Progenitor cell of endocrine pancreas (in vitro differentiated cells): Measurements from ENCODE around the gene PARD3. TPM values are rescaled to one million over a fixed set of nuclear protein-coding genes. Genes with fewer than 3 reads are reported as not detected.

Experiments used
- DNase-seq: peaks from one replicate; pipeline ENCODE4 v3.0.0; 2021; ENCODE audit warnings: low spot score; ENCODE audit not compliant: unreplicated experiment
- H3K27ac Mint-ChIP-seq: 2 replicates; pipeline ENCODE4 v1.8.0; 2021; ENCODE audit warnings: mild to moderate bottlenecking, moderate library complexity, mixed read lengths
- H3K27me3 Mint-ChIP-seq: 2 replicates; pipeline ENCODE4 v1.8.0; 2021; ENCODE audit warnings: mixed read lengths
- H3K36me3 Mint-ChIP-seq: 2 replicates; pipeline ENCODE4 v1.8.0; 2022; ENCODE audit warnings: mixed read lengths; ENCODE audit not compliant: insufficient read depth
- H3K4me1 Mint-ChIP-seq: 2 replicates; pipeline ENCODE4 v1.8.0; 2021; ENCODE audit warnings: low read depth, mixed read lengths
- H3K4me3 Mint-ChIP-seq: 2 replicates; pipeline ENCODE4 v1.8.0; 2021; ENCODE audit warnings: low read depth, mild to moderate bottlenecking, moderate library complexity, mixed read lengths
- H3K9me3 Mint-ChIP-seq: 2 replicates; pipeline ENCODE4 v1.8.0; 2021; ENCODE audit warnings: low read depth, mixed read lengths
- CTCF ChIP-seq: fragments of 200-600 bp; sonication (generic); IDR thresholded peaks from one replicate; pipeline ENCODE4 v1.5.0; 2021; ENCODE audit warnings: antibody characterized with exemption, mild to moderate bottlenecking; ENCODE audit not compliant: unreplicated experiment
- total RNA-seq: library from RNA; stranded (reverse); gene quantifications from 2 replicates; pipeline ENCODE4 v1.2.1, GENCODE V29; 2021

PARD3 gene
- total RNA-seq, 1 donor from 2014 or later, result 85.3 TPM

GRCh38 chr10:34479520-34480179, 335.4 kb downstream of the PARD3 start:
- Mint-ChIP-seq H3K36me3 (no peaks in the 10 kb centered on the region), H3K4me1 (peaks cover 4% of the 10 kb centered on the region), H3K27ac (no peak overlapping the region), H3K9me3 (no peaks in the 10 kb centered on the region), H3K4me3 (no peak overlapping the region), H3K27me3 (no peaks in the 10 kb centered on the region)
- no peak for DNase-seq
- TF ChIP-seq CTCF, result no peak

GRCh38 chr10:34477249-34477648, 337.8 kb downstream of the PARD3 start:
- H3K9me3 Mint-ChIP-seq, result no peaks in the 10 kb centered on the region
- H3K4me1 Mint-ChIP-seq, result peaks cover 2% of the 10 kb centered on the region
- no peaks in the 10 kb centered on the region for H3K27me3 Mint-ChIP-seq
- no peak for TF ChIP-seq CTCF
- H3K4me3 Mint-ChIP-seq, result no peak overlapping the region
- no peak for DNase-seq
- H3K36me3 Mint-ChIP-seq, result no peaks in the 10 kb centered on the region
- no peak overlapping the region for H3K27ac Mint-ChIP-seq

GRCh38 chr10:34476608-34477007, 338.5 kb downstream of the PARD3 start:
- Mint-ChIP-seq H3K36me3 (no peaks in the 10 kb centered on the region), H3K27ac (no peak overlapping the region), H3K9me3 (no peaks in the 10 kb centered on the region), H3K4me3 (no peak overlapping the region), H3K27me3 (no peaks in the 10 kb centered on the region), H3K4me1 (peaks cover 2% of the 10 kb centered on the region)
- TF ChIP-seq CTCF, result no peak
- no peak for DNase-seq

- no peak for TF ChIP-seq CTCF
- Mint-ChIP-seq H3K4me3 (no peak overlapping the region), H3K27me3 (no peaks in the 10 kb centered on the region), H3K9me3 (no peaks in the 10 kb centered on the region), H3K36me3 (no peaks in the 10 kb centered on the region), H3K4me1 (peaks cover 2% of the 10 kb centered on the region), H3K27ac (no peak overlapping the region)
- no peak for DNase-seq
Measured at GRCh38 chr10:34475786-34476185, 339.3 kb downstream of the PARD3 start.

GRCh38 chr10:34475274-34475646, 339.8 kb downstream of the PARD3 start:
- Mint-ChIP-seq H3K4me1 (peaks cover 2% of the 10 kb centered on the region), H3K27me3 (no peaks in the 10 kb centered on the region), H3K4me3 (no peak overlapping the region), H3K9me3 (no peaks in the 10 kb centered on the region), H3K36me3 (no peaks in the 10 kb centered on the region), H3K27ac (no peak overlapping the region)
- TF ChIP-seq CTCF, result no peak
- no peak for DNase-seq
